Panc1 (cell line): ENCODE results near the gene NPW.

Experiments
- POLR2AphosphoS5 ChIP-seq: IDR thresholded peaks from 2 replicates; pipeline ENCODE4 v1.6.1; 2012; ENCODE audit warnings: mild to moderate bottlenecking, low read depth, low read length, moderate library complexity
- TF ChIP-seq, protein P1 (sequence below): fragments of 450-650 bp; IDR thresholded peaks from 2 replicates; pipeline ENCODE4 v1.5.1; 2017; ENCODE audit warnings: mild to moderate bottlenecking
- TF ChIP-seq, protein P2 (sequence below), 2 experiments: IDR thresholded peaks; 2 replicates each; pipeline ENCODE4 v1.6.1; 2011 to 2012; ENCODE audit warnings: low read depth in 2 of 2, control low read depth in 1 of 2, low read length in 1 of 2, mild to moderate bottlenecking in 1 of 2, moderate library complexity in 1 of 2; ENCODE audit not compliant: insufficient read depth in 1 of 2

DNA sequence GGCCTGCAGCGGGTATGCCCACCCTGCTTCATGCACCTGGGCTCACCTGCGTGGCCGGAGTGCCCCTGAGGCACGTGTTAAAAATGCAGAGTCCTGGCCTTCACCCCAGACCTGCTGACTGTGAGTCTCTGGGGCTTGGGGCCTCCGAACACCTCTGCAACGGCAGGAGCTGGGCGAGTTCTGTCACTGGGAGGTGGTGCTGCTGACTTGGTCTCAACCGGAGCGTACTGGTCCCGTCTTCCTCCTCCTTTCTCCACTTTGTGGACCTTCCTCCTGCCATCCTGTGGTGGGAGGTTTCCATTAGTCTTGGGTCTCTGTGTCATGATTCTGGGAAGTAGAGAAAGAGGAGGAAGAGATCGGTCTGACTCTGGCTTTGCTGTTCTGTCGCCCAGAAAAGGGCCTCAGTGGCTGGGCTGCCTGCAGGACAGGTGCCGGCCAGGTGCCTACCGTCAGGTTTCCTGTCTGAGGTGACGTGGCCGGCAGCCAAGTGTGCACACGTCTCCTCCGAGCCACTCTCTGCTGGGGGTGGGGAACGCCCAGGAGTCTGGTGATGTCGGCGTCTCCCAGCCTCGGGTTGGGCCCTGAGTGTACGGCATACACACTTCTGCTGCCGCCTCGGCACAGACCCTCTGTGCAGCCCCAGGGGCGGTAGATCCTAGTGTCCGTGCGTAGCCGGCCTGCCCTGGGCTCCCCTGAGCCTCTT is 35.1 kb downstream of the NPW start:
- TF ChIP-seq, protein P1, sequence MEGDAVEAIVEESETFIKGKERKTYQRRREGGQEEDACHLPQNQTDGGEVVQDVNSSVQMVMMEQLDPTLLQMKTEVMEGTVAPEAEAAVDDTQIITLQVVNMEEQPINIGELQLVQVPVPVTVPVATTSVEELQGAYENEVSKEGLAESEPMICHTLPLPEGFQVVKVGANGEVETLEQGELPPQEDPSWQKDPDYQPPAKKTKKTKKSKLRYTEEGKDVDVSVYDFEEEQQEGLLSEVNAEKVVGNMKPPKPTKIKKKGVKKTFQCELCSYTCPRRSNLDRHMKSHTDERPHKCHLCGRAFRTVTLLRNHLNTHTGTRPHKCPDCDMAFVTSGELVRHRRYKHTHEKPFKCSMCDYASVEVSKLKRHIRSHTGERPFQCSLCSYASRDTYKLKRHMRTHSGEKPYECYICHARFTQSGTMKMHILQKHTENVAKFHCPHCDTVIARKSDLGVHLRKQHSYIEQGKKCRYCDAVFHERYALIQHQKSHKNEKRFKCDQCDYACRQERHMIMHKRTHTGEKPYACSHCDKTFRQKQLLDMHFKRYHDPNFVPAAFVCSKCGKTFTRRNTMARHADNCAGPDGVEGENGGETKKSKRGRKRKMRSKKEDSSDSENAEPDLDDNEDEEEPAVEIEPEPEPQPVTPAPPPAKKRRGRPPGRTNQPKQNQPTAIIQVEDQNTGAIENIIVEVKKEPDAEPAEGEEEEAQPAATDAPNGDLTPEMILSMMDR = no peak
- no peak for TF ChIP-seq POLR2AphosphoS5
- TF ChIP-seq, protein P2, sequence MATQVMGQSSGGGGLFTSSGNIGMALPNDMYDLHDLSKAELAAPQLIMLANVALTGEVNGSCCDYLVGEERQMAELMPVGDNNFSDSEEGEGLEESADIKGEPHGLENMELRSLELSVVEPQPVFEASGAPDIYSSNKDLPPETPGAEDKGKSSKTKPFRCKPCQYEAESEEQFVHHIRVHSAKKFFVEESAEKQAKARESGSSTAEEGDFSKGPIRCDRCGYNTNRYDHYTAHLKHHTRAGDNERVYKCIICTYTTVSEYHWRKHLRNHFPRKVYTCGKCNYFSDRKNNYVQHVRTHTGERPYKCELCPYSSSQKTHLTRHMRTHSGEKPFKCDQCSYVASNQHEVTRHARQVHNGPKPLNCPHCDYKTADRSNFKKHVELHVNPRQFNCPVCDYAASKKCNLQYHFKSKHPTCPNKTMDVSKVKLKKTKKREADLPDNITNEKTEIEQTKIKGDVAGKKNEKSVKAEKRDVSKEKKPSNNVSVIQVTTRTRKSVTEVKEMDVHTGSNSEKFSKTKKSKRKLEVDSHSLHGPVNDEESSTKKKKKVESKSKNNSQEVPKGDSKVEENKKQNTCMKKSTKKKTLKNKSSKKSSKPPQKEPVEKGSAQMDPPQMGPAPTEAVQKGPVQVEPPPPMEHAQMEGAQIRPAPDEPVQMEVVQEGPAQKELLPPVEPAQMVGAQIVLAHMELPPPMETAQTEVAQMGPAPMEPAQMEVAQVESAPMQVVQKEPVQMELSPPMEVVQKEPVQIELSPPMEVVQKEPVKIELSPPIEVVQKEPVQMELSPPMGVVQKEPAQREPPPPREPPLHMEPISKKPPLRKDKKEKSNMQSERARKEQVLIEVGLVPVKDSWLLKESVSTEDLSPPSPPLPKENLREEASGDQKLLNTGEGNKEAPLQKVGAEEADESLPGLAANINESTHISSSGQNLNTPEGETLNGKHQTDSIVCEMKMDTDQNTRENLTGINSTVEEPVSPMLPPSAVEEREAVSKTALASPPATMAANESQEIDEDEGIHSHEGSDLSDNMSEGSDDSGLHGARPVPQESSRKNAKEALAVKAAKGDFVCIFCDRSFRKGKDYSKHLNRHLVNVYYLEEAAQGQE (IDR thresholded peaks at IDR 0.05; ENCODE audit: insufficient read depth in 1 of 2, low read depth in 2 of 2, low read length in 1 of 2) = no peak
